HUES48 (cell line): ENCODE measurements around the gene LRRIQ4.

ENCODE experiments used
- H3K27ac ChIP-seq: one replicate; pipeline ENCODE4 v1.7.0; 2013; ENCODE audit warnings: low read depth, low read length, inconsistent platforms
- H3K27me3 ChIP-seq: 2 replicates; pipeline ENCODE4 v1.6.1; 2013; ENCODE audit warnings: mild to moderate bottlenecking, low read length; ENCODE audit not compliant: control insufficient read depth, insufficient read depth
- H3K36me3 ChIP-seq: 2 replicates; pipeline ENCODE4 v1.6.1; 2013; ENCODE audit warnings: low read length; ENCODE audit not compliant: control insufficient read depth, insufficient read depth
- H3K4me1 ChIP-seq: 2 replicates; pipeline ENCODE4 v1.6.1; 2013; ENCODE audit warnings: mild to moderate bottlenecking, low read length; ENCODE audit not compliant: control insufficient read depth, insufficient read depth
- H3K4me3 ChIP-seq: 2 replicates; pipeline ENCODE4 v1.5.1; 2013; ENCODE audit warnings: mild to moderate bottlenecking, low read depth, low read length
- H3K9ac ChIP-seq: 2 replicates; pipeline ENCODE4 v1.6.1; 2013; ENCODE audit warnings: mild to moderate bottlenecking, low read depth, low read length, moderate library complexity
- H3K9me3 ChIP-seq: 2 replicates; pipeline ENCODE4 v1.6.1; 2013; ENCODE audit warnings: low read length; ENCODE audit not compliant: control insufficient read depth, insufficient read depth

LRRIQ4 gene

GRCh38 chr3:169880576-169881250, 68.0 kb downstream of the LRRIQ4 start:
- no peak overlapping the region for H3K9ac ChIP-seq
- H3K4me1 ChIP-seq = no peaks in the 10 kb centered on the region; the same call in 1 of the 2 replicates
- H3K36me3 ChIP-seq = no peaks in the 10 kb centered on the region
- no peaks in the 10 kb centered on the region for H3K9me3 ChIP-seq
- no peak overlapping the region for H3K4me3 ChIP-seq
- H3K27ac ChIP-seq = no peak overlapping the region
- H3K27me3 ChIP-seq = no peaks in the 10 kb centered on the region

- H3K9me3 ChIP-seq = no peaks in the 10 kb centered on the region
- H3K4me1 ChIP-seq = peaks cover 9% of the 10 kb centered on the region; the same call in 1 of the 2 replicates
- no peak overlapping the region for H3K27ac ChIP-seq
- H3K9ac ChIP-seq = no peak overlapping the region
- H3K27me3 ChIP-seq = no peaks in the 10 kb centered on the region
- no peaks in the 10 kb centered on the region for H3K36me3 ChIP-seq
- no peak overlapping the region for H3K4me3 ChIP-seq
Measured at GRCh38 chr3:169886671-169887070, 74.0 kb downstream of the LRRIQ4 start.
